Stimulated activated CD8-positive, alpha-beta memory T cell treated with anti-CD3 and anti-CD28 coated beads, Interleukin-4, amount 100 ng/mL, for 48 hours (primary cell): Measurements from ENCODE around the gene MZT2B.
"Not testable (repeated sequence)": the region's sequence is repeated elsewhere in the genome, so short reads cannot be mapped to it uniquely, and the experiment has no call there.

ENCODE experiments used
- DNase-seq: peaks from one replicate; pipeline ENCODE4 v3.0.0-alpha.2; 2020

MZT2B gene

GRCh38 chr2:130181880-130182682, at the start of gene MZT2B:
MZT2B (plus strand) TSS chr2:130182262; CDS start chr2:130182283, 21 bp downstream.
- peak; percentile 92 for DNase-seq

DNA sequence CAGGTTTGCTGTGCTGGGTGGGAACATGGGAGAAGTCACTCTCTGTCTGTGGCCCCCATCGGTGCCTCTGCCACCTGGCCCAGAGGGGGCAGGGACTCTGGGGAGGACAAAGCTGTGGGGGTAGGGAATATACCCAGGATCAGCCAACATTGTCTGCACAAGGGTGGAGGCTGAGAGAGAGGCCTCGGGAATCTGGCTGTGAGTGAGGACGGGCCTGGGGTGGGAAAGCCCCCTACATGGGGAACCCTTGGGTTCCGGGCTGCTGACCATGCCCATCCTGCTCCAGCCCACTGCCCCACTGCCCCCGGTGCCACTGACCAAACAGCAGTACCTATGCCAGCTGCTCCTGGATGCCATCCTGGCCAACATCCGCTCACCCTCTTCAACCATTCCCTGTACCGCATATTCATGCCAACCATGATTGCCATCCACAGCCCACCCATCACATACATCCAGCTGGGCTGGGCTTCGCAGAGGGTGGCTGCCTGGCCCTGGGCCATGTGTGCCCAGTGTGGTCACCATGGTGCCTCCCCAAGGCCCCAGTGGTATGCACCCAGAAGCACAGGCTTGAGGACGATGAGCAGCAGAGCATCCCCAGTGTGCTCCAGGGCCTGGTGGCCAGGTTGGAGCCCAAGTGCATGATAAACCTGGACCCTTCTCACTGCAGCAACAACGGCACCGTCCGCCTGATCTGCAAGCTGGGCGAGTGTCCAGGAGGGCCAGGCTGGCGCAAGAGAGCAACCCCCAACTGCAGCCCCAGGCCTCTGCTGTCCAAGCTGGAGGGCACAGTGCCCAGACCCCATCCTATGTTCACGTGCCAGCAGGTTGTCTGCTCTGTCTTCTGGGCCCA, 46.1 kb upstream of the MZT2B start:
- no peak for DNase-seq

GRCh38 chr2:130136546-130136945, 45.5 kb upstream of the MZT2B start:
- DNase-seq, result not testable (repeated sequence)

DNA sequence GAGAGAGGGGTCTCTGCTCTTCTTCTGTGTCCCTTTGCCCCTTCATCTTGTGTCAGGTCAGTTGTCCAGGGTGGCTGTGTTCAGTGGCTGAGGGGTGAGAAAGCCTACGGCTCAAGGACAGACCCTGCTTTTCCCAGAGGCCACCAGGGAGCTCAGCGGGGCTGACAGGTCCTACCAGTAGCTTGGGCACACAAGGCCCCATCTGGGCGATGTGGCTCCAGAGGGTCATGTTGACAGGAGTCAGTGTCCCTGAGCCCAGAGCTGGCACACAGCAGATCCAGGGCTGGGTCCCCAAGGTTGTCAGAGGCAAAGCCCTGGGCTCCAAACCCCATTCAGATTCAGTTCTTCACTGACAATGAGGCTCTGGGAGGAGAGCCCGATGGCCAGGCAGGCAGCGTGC, 44.9 kb upstream of the MZT2B start:
- not testable (repeated sequence) for DNase-seq

GRCh38 chr2:130138326-130138725, 43.7 kb upstream of the MZT2B start:
- not testable (repeated sequence) for DNase-seq

DNA sequence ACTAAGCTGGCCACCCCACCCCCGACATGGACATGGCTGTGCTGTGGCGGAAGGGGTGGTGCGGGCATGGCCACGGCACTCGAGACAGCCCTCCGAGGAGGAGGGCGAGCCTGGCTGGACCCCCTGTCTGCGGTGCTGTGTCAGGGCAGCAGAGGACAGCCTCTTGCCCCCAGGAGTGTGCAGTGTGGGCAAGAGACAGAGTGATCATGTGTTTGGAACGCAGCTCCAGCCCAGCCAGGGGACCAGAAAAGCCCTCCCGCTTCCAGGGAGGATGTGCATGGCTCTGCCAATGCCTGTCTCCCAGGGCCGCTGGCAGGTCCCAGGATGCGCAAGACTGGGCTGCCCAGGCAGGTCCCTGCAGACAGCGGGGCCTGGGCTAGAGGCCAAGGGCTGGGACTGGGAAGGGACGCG, 43.2 kb upstream of the MZT2B start:
- not testable (repeated sequence) for DNase-seq

GRCh38 chr2:130139331-130140280, 42.5 kb upstream of the MZT2B start:
- DNase-seq, result not testable (repeated sequence)

DNA sequence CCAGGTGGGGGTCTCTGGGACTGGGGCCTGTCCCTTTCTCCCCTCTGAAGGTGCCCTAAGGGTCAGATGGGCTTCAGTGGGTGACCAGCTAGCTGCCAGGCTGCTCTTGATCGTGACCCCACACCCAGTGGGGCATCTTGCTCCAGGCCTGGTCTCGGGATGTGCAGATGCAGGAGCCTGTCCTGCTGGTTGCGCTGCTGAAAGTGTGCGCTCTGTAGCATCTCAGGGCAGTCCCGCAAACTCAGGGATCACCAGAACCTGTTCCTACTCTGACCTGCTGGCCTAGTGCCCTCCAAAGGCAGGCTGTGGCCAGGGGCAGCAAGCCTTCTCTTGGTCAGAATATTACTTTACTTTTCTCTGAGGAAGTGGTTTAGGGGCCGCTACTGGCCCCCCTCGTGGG, 41.5 kb upstream of the MZT2B start:
- not testable (repeated sequence) for DNase-seq

DNA sequence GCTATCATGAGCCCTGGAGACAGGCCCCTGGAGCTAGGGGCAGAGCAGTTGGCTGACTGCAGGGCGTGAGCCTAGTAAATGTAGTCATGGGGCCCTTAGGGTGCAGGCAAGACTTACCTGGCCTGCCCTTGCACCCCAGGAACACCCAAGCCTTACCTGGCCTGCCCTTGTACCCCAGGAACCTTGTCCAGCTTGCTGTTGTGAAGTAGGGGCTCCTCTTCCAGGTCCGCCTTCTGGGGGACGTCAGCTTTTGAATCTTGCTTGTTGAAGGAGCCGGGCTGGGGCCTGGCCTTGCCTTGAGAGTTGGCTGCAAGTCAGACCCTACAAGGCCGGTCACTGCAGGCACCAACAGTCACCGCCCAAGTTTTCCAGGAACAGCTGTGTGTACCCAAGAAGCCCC, 41.1 kb upstream of the MZT2B start:
- DNase-seq, result not testable (repeated sequence)

DNA sequence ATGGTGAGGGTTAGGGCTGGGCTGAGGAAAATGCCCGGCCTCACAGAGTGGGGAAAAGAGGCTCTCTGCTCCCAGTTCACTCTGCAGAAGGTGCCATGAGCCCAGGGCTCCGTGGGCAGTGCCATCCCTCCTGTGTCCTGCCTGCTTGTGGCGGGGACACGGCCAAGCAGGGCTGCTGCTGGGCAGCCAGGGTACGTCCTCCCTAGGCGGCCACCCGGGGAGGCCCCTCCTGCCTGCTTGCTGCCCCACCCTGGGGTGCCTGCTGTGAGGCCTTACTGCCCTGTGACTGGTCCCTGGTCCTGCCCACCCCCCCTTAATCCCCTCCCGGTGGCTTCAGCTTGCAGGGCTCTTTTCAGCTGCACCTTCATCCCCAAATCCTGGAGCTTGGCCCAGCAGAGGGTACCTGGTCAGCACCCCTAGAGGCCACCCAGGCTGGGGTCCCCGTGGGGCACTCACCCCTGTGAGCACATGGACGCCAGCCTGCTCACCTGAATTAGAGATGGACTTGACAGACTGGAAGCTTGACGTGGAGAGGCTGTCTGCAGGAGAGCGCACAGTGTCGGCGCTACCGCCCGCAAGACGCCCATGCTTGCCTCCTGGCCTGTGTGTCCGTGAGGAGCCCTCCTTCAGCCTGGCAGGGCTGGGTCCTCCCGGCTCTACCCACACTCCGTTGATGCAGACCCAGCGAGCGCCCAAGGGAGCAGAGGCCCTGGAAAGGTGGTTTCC, 40.3 kb upstream of the MZT2B start:
- DNase-seq, result not testable (repeated sequence)

DNA sequence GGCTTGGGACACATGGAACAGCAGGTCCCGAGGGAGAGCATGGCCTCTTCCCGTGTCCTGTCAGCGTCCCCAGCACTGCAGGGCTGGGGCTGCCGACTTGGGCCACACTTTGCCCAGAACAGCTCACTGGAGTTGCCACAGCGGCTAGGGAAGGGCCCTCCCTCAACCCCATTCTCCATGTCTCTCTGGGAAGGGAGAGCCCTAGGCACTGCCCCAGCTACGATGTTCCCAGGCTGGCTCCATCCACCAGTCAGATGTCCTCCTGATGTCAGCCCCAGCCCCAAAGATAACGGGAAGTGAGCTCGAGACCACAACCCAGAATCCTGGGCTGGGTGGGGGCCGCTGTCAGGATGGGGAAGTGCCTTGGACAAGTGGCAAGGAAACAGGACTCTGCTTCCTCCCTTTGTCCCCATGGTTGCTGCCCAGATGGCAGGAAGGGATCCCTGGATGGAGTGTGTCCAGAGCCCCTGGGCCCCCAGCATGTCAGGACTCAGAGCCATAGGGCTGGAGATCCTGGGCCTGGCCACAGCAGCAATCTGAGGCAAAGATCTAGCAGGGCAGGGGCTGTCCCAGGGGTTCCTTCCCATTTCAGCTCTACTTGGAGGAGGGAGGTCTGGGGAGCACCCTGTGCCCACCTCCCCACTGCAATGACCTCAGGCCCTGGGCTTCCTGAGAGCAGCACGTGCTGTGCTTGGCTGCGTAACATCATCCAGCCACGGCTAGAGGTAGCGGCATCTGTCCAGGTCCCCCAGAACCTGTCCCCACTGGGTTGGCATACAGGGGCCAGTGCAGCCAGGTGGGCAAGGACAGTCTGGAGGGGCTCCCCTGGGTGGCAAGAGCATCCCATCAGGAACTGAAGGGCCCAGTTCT, 39.4 kb upstream of the MZT2B start:
- not testable (repeated sequence) for DNase-seq

DNA sequence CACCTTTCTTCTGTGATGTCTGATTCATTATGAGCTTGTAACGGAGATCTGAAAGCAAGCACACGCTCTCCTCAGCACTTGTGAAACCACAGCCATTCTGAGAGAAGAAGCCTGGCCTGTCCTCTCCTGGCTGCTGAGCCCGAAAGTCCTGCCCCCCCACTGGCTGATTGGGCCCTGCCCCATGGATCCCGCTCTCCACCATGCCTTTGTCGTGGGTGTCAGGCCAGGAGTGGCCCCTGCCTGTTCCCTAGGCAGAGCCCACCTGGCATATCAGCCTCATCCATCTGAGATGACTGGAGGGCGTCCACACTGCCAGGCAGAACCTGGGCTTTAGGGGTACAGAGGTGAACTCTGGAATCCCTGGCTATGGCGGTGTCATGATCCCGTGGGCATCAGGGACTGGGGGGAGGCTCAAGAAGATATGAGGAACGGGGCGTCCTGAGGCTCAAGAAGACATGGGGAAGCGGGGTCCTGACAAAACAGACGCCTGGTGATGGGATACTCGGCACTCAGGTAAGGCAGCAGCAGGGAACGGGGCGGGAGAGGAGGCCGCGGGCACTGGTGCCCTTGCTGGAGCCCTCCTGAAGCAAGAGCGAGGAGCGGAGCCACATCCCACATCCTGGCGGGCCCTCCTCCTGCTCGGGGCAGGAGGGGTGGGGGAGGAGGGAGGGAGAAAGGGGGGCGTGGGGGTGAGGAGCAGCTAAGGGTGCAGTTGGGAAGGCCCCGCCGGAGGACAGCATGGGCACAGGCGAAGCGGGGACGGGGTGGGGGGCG, 38.6 kb upstream of the MZT2B start:
- not testable (repeated sequence) for DNase-seq

DNA sequence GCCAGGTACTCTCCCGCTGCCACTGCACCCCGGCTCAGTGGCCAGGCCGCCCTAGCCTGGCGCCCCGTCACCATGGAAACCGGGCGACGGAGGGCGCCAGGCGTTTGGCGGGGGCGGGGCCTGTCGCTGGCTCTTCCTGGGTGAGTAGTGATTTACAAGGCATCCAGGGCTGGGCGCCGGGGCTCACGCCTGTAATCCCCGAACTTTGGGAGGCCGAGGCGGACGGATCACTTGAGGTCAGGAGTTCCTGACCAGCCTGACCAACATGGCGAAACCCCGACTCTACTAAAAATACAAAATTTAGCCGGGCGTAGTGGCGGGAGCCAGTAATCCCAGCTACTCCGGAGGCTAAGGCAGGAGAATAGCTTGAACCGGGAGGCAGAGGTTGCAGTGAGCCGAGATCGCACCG, 37.1 kb upstream of the MZT2B start, which contains the start of gene CCDC74B:
CCDC74B (minus strand) TSS at position 107 of the 409 bp plus-strand sequence. CDS start 116 bp downstream, outside the sequence.
- DNase-seq, result peak; percentile 74

GRCh38 chr2:130148515-130148914, 33.5 kb upstream of the MZT2B start:
- DNase-seq, result peak; percentile 9

DNA sequence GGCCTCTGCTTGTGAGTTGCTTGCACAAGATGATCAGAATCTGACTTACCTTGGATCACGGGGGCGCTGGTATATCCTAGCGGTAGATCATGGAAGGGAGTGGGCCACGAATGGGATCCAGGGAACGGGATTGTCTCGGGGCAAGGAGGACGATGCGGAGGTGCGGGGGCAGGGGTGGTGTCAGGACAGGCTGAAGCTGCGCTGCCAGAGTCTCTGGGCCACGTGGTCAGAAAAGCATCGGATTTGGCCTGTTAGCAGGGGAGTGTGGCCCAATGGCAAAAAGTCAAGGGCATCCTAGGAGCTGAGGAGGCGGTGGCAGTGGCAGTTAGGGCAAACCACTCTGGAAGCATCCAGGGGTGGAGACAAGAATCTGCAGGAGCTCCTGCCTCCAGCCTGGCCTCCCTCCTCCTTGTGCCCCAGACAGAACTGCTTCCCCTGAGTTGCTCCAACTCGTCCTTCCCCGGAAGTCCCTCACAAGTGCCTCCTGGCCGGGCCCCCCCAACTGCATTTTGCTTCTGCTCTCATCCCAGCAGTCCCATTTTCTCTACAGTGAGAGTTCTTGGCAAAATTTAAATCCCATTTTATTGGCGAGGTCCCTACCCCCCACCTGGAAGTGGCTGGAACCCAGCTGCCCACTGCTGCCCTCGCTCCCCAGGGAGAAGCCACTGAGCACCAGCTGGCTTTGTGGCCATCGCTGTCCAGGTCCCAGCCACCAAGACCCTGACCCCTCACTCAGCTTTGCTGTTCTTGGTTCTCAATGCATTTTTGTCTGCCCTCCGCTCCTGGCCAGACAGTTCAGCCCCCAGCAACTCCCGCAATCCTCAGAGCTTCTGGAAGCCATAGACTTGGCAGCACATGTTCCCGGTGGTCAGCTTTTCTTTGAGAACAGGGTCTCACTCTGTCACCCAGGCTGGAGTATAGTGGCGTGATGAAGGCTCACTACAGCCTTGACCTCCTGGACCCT, 31.6 kb upstream of the MZT2B start:
- DNase-seq, result peak; percentile 23

DNA sequence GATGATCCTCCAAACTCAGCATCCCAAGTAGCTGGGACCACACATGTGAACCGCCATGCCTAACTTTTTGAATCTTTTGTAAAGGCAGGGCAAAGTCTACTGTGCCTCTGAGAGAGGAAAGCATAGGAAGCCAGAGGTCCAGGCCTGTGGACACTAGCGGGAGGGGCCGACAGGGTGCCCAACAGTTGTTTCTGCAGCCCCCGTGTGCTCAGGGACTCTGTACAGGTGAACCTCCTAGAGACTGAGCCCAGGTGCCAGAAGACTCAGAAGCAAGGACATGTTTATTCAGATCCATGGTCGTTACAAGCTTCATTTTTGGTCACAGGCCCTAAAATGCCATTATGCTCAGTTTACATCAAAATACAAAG, 30.9 kb upstream of the MZT2B start:
- DNase-seq, result not testable (repeated sequence)

DNA sequence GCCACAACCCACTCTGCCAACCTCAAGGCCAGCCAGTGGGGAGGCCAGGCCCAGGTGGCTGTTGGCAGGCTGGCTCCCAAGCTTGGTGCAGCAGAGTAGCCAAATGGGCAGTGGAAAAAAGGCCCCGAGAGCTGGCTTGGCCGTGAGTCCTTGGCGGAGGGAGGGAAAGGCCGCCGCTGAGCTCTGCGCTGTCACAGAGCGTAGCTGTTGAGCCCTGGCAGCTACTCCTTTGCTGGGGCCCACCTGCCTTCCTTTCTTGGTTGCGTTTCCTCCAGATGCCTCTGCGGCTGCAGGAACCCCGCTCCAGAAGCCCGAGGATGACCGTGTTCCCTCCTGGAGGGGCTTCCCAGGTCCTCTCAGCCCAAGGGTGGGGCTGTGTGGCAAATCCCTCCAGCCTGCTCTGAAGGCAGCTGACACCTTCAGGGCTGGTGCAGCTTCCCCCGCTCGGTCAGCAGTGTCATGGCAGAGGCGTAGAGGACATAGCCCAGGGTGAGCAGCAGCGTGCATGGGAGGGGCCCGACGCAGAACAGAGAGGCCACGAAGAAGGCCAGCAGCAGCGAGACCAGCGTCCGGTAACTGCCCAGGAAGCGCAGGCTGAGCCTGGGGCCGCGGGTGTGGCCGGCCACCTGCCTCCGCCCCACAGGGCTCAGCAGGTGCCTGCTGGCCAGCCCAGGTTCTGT, 29.8 kb upstream of the MZT2B start:
- DNase-seq, result not testable (repeated sequence)
